ENCODE results near the gene GRIN1.

DNA sequence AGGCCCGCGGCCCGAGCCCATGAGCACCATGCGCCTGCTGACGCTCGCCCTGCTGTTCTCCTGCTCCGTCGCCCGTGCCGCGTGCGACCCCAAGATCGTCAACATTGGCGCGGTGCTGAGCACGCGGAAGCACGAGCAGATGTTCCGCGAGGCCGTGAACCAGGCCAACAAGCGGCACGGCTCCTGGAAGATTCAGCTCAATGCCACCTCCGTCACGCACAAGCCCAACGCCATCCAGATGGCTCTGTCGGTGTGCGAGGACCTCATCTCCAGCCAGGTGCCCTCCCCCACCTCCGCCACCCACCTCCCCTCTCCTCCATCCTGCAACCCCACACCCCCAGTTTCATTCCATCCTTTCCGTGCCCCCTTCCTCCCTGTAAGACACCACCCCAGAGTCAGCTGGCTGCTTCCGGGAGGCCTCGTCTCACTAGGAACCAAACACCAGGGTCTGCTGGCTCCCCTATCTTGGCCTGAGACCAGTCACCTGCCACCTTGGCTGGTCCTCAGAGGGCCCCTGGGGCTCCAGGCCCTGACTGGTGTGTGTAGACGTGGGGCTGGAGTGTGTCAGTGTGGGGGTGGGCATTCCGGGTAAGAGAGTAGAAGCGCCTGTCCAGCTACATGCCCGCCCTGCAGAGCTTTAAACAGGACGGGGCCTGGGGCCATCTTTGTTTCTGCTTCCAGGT is 655 bp downstream of the GRIN1 start:
- TF ChIP-seq, protein P1, sequence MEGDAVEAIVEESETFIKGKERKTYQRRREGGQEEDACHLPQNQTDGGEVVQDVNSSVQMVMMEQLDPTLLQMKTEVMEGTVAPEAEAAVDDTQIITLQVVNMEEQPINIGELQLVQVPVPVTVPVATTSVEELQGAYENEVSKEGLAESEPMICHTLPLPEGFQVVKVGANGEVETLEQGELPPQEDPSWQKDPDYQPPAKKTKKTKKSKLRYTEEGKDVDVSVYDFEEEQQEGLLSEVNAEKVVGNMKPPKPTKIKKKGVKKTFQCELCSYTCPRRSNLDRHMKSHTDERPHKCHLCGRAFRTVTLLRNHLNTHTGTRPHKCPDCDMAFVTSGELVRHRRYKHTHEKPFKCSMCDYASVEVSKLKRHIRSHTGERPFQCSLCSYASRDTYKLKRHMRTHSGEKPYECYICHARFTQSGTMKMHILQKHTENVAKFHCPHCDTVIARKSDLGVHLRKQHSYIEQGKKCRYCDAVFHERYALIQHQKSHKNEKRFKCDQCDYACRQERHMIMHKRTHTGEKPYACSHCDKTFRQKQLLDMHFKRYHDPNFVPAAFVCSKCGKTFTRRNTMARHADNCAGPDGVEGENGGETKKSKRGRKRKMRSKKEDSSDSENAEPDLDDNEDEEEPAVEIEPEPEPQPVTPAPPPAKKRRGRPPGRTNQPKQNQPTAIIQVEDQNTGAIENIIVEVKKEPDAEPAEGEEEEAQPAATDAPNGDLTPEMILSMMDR (IDR thresholded peaks at IDR 0.05): no peak
- no peak for TF ChIP-seq EZH2 (IDR thresholded peaks at IDR 0.05; ENCODE audit: borderline replicate concordance, insufficient read depth, low read depth, low read length, poor library complexity, severe bottlenecking)
